ENCODE data around the gene VAV1.
"Not testable (repeated sequence)": the region's sequence is repeated elsewhere in the genome, so short reads cannot be mapped to it uniquely, and the experiment has no call there.

Gene VAV1

GRCh38 chr19:6853868-6854267, 81.4 kb downstream of the VAV1 start:
- no peak for DNase-seq

- no peak for DNase-seq
These were observed 82.2 kb downstream of the VAV1 start for GRCh38 chr19:6854758-6855157.

DNA sequence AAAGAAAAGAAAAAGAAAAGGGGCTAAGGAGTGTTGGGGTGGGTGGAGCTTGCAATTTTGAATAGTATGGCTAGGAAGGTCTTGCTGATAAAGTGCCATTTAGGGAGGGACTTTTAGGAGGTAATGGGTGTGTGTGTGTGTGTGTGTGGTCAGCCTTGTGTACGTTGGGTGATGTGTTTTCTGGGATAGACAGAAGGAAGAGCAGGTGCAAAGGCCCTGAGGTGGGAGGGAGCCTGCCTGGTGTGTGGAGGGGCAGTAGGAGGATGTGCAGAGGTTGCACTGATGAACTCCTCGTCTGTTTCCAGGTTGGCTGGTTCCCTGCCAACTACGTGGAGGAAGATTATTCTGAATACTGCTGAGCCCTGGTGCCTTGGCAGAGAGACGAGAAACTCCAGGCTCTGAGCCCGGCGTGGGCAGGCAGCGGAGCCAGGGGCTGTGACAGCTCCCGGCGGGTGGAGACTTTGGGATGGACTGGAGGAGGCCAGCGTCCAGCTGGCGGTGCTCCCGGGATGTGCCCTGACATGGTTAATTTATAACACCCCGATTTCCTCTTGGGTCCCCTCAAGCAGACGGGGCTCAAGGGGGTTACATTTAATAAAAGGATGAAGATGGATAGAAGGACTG, 84.4 kb downstream of the VAV1 start:
- DNase-seq: no peak

GRCh38 chr19:6861683-6862286, 89.3 kb downstream of the VAV1 start:
- no peak for DNase-seq

- DNase-seq: peak; percentile 50 to 55
These were observed 90.2 kb downstream of the VAV1 start for GRCh38 chr19:6862673-6863078.

DNA sequence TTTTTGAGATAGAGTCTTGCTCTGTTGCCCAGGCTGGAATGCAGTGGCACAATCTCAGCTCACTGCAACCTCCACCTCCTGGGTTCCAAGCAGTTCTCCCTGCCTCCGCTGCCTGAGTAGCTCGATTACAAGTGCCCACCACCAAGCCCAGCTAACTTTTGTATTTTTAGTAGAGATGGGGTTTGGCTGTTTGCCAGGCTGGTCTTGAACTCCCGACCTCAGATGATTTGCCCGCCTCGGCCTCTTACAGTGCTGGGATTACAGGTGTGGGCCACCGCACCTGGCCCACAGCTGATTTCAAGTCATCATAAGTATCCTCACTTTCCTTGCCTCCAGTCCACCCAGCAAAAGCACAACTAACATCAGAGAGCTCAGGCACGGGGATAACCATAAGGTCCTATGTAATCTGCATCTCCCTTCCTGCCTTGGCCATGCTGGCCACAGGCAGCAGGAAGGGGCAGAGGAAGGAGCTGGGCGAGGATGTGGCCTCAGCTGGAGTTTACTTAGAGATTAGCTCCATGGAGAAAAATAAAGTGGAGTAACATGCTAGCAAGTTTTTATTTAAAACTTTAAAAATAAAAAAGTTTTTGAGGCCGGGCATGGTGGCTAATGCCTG, 91.9 kb downstream of the VAV1 start:
- DNase-seq: no peak

DNA sequence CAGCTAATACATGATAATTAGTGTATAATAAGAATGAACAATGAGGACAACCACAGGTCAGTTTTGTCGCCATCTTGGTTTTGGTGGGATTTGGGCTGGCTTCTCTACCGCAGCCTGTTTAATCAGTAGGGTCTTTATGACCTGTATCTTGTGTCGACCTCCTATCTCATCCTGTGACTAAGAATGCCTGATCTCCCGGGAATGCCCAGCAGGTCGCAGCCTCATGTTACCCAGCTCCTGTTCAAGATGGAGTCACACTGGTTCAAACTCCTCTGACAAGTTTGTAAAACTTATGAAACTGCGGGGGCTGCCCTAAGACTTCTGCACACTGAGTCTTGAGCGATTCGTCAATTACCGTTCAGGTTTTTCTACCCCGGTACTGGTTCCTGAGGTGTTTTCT, 93.3 kb downstream of the VAV1 start:
- no peak for DNase-seq

GRCh38 chr19:6866741-6867151, 94.2 kb downstream of the VAV1 start:
- DNase-seq: no peak

GRCh38 chr19:6868351-6868750, 95.8 kb downstream of the VAV1 start:
- DNase-seq: no peak

DNA sequence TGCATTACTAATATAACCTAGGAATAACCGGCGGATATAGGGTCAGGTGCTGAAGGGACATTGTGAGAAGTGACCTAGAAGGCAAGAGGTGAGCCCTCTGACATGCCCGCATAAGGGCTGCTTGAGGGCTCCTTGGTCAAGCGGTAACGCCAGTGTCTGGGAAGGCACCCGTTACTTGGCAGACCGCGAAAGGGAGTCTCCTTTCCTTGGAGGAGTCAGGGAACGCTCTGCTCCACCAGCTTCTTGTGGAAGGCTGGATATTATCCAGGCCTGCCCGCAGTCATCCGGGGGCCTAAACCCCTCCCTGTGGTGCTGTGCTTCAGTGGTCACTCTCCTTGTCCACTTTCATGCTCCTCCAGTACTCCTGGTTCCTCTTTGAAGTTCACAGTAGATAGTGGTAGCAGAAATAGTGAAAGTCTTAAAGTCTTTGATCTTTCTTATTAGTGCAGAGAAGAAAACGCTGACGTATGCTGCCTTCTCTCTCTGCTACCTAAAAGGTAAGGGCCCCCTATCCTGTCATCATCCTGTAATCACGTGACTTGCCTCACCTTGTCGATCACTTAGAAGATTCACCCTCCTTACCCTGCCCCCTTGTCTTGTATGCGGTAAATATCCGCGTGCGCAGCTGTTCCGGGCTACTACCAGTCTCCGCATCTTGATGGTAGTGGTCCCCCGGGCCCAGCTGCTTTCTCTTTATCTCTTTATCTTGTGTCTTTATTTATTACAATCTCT, 96.8 kb downstream of the VAV1 start:
- not testable (repeated sequence) for DNase-seq

DNA sequence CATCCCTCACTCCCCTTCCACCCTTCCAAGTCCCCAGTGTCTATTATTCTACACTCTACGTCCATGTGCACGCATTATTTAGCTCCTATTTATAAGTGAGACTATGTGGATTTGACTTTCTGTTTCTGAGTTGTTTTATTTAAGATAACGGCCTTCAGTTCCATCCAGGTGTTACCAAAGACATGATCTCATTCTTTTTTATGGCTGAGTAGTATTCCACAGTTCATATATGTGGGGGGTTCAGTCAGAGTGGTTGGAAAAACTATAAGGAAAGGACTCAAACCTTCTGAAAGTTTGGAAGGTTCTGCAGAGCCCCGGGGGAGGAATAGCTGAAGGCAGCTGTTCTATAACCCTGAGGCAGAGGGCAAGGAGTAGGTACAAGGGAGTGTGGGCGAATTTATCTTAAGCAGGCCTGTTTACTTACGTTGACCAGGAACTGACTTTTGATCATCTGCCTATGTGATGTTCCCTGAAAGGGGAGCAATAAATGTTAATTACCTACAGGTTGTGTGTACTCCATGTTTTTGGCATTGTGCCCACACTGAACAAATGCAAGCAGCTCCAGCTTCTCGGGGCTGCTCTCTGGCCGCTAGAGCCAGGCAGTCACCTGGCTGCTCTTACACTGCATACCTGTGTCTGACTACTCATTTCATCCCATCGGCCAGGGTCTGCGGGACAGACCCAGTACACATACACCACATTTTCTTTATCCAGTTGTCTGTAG, 101.4 kb downstream of the VAV1 start:
- DNase-seq: no peak

DNA sequence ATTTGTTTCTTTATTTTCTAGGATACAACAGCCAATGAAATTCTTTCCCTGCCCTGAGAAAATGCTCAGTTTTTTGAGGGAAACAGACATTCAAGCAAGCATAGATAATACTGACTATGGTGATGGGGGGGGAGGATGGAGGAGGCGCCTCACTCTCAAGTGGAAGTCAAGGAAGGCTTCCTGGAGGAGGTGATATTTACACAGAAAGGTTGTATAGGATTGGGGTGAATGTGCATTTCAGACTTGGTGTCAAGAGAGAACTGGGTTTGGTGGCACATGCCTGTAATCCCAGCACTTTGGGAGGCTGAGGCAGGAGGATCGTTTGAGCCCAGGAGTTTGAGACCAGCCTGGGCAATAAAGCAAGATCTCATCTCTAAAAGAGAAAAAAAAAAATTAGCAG, 102.7 kb downstream of the VAV1 start:
- no peak for DNase-seq

- DNase-seq: no peak
These were observed 104.2 kb downstream of the VAV1 start for GRCh38 chr19:6876748-6877147.

DNA sequence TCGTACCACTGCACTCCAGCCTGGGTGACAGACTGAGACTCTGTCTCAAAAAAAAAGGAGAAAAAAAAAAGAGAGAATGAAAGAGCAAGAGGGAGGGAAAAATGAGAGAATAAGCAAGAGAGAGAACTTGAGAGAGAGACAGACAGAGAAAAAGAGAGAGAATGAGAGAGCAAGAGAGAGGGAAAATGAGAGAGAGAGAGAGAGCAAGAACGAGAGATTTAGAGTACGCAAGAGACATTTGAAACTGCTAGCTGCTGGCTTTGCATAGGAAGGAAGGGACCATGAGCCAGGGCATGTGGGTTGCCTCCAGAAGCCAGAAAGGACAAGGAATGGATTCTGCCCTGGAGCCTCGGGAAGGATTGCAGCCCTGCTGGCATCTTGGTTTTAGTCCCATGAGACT, 105.3 kb downstream of the VAV1 start:
- no peak for DNase-seq

GRCh38 chr19:6886277-6886897, 113.9 kb downstream of the VAV1 start:
- DNase-seq: no peak

GRCh38 chr19:6887316-6887715, 114.8 kb downstream of the VAV1 start, which contains the start of gene ADGRE1:
Gene ADGRE1 (plus strand): TSS chr19:6887579. CDS start chr19:6887609, 30 bp downstream.
- no peak for DNase-seq

GRCh38 chr19:6888967-6889366, 116.5 kb downstream of the VAV1 start:
- DNase-seq: no peak

GRCh38 chr19:6890401-6890913, 117.9 kb downstream of the VAV1 start:
- no peak for DNase-seq

GRCh38 chr19:6890938-6891337, 118.4 kb downstream of the VAV1 start:
- DNase-seq: no peak

GRCh38 chr19:6891761-6892385, 119.4 kb downstream of the VAV1 start:
- no peak for DNase-seq

DNA sequence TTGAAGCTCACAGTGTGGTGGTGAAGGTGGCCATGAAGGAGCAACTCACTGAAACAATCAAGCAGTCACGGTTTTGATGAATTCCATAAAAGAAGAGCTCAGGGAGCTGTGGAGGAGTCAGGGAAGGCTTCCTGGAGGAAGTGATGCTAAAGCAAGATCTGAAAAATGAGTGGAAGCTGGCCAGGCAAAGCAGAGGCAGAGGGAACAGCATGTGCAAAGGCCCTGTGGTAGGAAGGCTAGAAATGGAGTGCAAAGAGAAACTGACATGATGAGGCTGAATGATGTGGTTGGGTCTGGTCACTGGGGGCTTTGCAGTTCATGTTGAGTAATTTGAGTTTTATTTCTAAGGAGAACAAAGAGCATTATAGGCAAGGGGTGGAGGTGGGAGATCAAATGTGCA, 121.8 kb downstream of the VAV1 start:
- no peak for DNase-seq

DNA sequence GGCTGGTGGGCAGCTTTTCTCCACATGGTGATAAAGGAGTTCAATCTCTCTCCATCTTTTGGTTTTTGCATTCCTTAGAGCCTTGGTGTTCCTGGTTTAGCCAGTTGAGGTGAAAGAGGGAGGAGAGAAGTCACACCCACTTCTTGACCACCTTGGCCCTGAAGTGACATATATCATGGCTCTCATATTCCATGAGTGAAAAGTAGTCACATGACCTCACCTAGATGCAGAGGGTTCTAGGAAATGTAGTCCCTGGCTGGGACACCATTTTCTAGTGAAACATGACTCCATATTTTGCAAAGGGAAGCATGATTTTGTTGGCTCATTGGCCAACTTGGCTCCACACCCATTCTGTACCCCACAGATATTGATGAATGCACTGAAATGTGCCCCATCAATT, 130.9 kb downstream of the VAV1 start:
- DNase-seq: no peak
